B cell (primary cell): ENCODE results near the gene NCLN.

Experiments
- EZH2 ChIP-seq: IDR thresholded peaks from 2 replicates; pipeline ENCODE4 v1.6.1; 2012; ENCODE audit warnings: borderline replicate concordance, low read depth, mild to moderate bottlenecking, moderate library complexity, low read length; ENCODE audit not compliant: insufficient read depth, poor library complexity, severe bottlenecking
- TF ChIP-seq, protein P1 (sequence below): fragments of 200-600 bp; IDR thresholded peaks from one replicate; pipeline ENCODE4 v1.8.0; 2022; ENCODE audit warnings: antibody characterized with exemption, mild to moderate bottlenecking

- TF ChIP-seq, protein P1, sequence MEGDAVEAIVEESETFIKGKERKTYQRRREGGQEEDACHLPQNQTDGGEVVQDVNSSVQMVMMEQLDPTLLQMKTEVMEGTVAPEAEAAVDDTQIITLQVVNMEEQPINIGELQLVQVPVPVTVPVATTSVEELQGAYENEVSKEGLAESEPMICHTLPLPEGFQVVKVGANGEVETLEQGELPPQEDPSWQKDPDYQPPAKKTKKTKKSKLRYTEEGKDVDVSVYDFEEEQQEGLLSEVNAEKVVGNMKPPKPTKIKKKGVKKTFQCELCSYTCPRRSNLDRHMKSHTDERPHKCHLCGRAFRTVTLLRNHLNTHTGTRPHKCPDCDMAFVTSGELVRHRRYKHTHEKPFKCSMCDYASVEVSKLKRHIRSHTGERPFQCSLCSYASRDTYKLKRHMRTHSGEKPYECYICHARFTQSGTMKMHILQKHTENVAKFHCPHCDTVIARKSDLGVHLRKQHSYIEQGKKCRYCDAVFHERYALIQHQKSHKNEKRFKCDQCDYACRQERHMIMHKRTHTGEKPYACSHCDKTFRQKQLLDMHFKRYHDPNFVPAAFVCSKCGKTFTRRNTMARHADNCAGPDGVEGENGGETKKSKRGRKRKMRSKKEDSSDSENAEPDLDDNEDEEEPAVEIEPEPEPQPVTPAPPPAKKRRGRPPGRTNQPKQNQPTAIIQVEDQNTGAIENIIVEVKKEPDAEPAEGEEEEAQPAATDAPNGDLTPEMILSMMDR = no peak
- TF ChIP-seq EZH2 = no peak
These were observed 45.6 kb downstream of the NCLN start for GRCh38 chr19:3231288-3231687.
